Endothelial cell of umbilical vein (primary cell): Measurements from ENCODE around the gene RIC8B. TPM values are rescaled to one million over a fixed set of nuclear protein-coding genes. Genes with fewer than 3 reads are reported as not detected.

Experiments
- BruUV-seq: library from RNA; stranded (reverse); fragments of 400-500 nt; replicated peaks from 2 replicates; lab custom pipeline; 2021; lab: Mats Ljungman, UMichigan
- CTCF ChIA-PET: fragments of 300-600, 350-600 bp; sonication (Branson Sonifier 250); formaldehyde crosslinking; loops from one replicate; lab custom pipeline; 2021; ENCODE audit warnings: antibody characterized with exemption, inconsistent platforms; lab: Charles Lee
- POLR2A ChIA-PET: fragments of 300-600, 350-600 bp; sonication (Branson Sonifier 250); formaldehyde crosslinking; loops from one replicate; lab custom pipeline; 2021; ENCODE audit warnings: antibody characterized with exemption, inconsistent platforms; lab: Charles Lee
- DNase-seq: peaks from one replicate; pipeline ENCODE4 v3.0.0-alpha.2; 2011; ENCODE audit warnings: low read depth, low spot score
- FAIRE-seq: peaks from 2 replicates; lab custom pipeline; 2011; peaks lifted over from hg19 to GRCh38; lab: Jason Lieb, UNC
- H2AFZ ChIP-seq: 2 replicates; pipeline ENCODE4 v1.6.0; 2012; ENCODE audit warnings: low read depth, low read length, control low read depth, inconsistent platforms
- H3K27ac ChIP-seq: 2 replicates; pipeline ENCODE4 v1.5.1; 2011; ENCODE audit warnings: low read depth, mild to moderate bottlenecking, control low read depth, low read length, moderate library complexity; ENCODE audit not compliant: insufficient read depth
- H3K27me3 ChIP-seq, 2 experiments: 2 replicates each; pipeline versions ENCODE4 v1.6.0 to v1.6.1; 2011; ENCODE audit warnings: low read length in 2 of 2, mixed read lengths in 1 of 2; ENCODE audit not compliant: control insufficient read depth in 2 of 2, insufficient read depth in 2 of 2
- H3K36me3 ChIP-seq, 2 experiments: 2 replicates in 1 of 2; 3 replicates in 1 of 2; pipeline ENCODE4 v1.5.1; 2011; ENCODE audit warnings: low read length in 2 of 2, mild to moderate bottlenecking in 1 of 2, moderate library complexity in 1 of 2; ENCODE audit not compliant: control insufficient read depth in 2 of 2, insufficient read depth in 2 of 2; ENCODE audit errors: extremely low read depth in 1 of 2
- H3K4me1 ChIP-seq: 3 replicates; pipeline ENCODE4 v1.5.1; 2011; ENCODE audit warnings: mild to moderate bottlenecking, low read length; ENCODE audit not compliant: control insufficient read depth, insufficient read depth; ENCODE audit errors: extremely low read depth
- H3K4me2 ChIP-seq: 2 replicates; pipeline ENCODE4 v1.6.1; 2011; ENCODE audit warnings: low read length, control low read depth, mixed read lengths; ENCODE audit not compliant: insufficient read depth
- H3K4me3 ChIP-seq, 3 experiments: fragments of 200-600 bp in 1 of 3; sonication (generic), shearing (Covaris generic) in 1 of 3; replicated peaks in 1 of 3; 2 replicates each; pipeline ENCODE4 v1.5.1; 2011 to 2016; ENCODE audit warnings: control low read depth in 3 of 3, low read length in 3 of 3, mild to moderate bottlenecking in 2 of 3, inconsistent platforms in 1 of 3, low read depth in 1 of 3, moderate library complexity in 1 of 3; ENCODE audit not compliant: insufficient read depth in 1 of 3
- H3K79me2 ChIP-seq: 2 replicates; pipeline ENCODE4 v1.6.0; 2012; ENCODE audit warnings: low read length, inconsistent platforms; ENCODE audit not compliant: control insufficient read depth, insufficient read depth
- H3K9ac ChIP-seq: replicated peaks from 2 replicates; pipeline ENCODE3; 2011; ENCODE audit warnings: low read length, control low read depth; ENCODE audit not compliant: insufficient read depth; ENCODE audit errors: extremely low read depth
- H3K9me1 ChIP-seq: replicated peaks from 3 replicates; pipeline ENCODE4 v1.6.0; 2011; ENCODE audit warnings: mild to moderate bottlenecking, low read length; ENCODE audit not compliant: control insufficient read depth, insufficient read depth; ENCODE audit errors: extremely low read depth
- H3K9me3 ChIP-seq: replicated peaks from 2 replicates; pipeline ENCODE4 v1.5.1; 2012; ENCODE audit warnings: low read length, inconsistent platforms; ENCODE audit not compliant: control insufficient read depth, insufficient read depth
- H4K20me1 ChIP-seq: replicated peaks from 2 replicates; pipeline ENCODE3; 2011; ENCODE audit warnings: mild to moderate bottlenecking, low read length; ENCODE audit not compliant: control insufficient read depth, insufficient read depth; ENCODE audit errors: extremely low read depth
- EZH2 ChIP-seq: IDR thresholded peaks from 2 replicates; pipeline ENCODE4 v1.6.1; 2012; ENCODE audit warnings: borderline replicate concordance, low read depth, mild to moderate bottlenecking, moderate library complexity, low read length, inconsistent platforms; ENCODE audit not compliant: severe bottlenecking
- FOS ChIP-seq: IDR thresholded peaks from 2 replicates; pipeline ENCODE4 v1.6.1; 2011; ENCODE audit warnings: mild to moderate bottlenecking, low read length, moderate library complexity, borderline replicate concordance; ENCODE audit not compliant: insufficient read depth
- GATA2 ChIP-seq: IDR thresholded peaks from 2 replicates; pipeline ENCODE4 v1.7.0; 2011; ENCODE audit warnings: low read depth, mild to moderate bottlenecking, moderate library complexity, mixed read lengths, low read length; ENCODE audit not compliant: insufficient read length, insufficient read depth
- JUN ChIP-seq: IDR thresholded peaks from 2 replicates; pipeline ENCODE4 v1.6.1; 2011; ENCODE audit warnings: borderline replicate concordance, low read depth; ENCODE audit not compliant: insufficient read length, insufficient read depth
- MYC ChIP-seq: IDR thresholded peaks from one replicate; pipeline ENCODE4 v1.6.1; 2011; ENCODE audit warnings: mild to moderate bottlenecking, low read depth, low read length
- POLR2A ChIP-seq: IDR thresholded peaks from 2 replicates; pipeline ENCODE4 v1.6.1; 2012; ENCODE audit warnings: low read depth, mild to moderate bottlenecking, control low read depth, low read length
- POLR2AphosphoS5 ChIP-seq: IDR thresholded peaks from 2 replicates; pipeline ENCODE4 v1.6.1; 2012; ENCODE audit warnings: low read depth, mild to moderate bottlenecking, control low read depth, low read length, moderate library complexity; ENCODE audit not compliant: insufficient read depth
- dilution Hi-C: fragments of 300-500 bp; cut with MboI; formaldehyde crosslinking; loops from one replicate; pipeline ENCODE4 v1.15.0; 2019; ENCODE audit warnings: low sequenced_read_pairs; ENCODE audit not compliant: extremely low pct_ligation_motif_present
- intact Hi-C: fragments of 100-400 bp; cut with micrococcal nuclease; formaldehyde crosslinking; loops from one replicate; pipeline ENCODE4 v1.10.0; 2022
- polyA plus RNA-seq, 4 experiments: library from polyadenylated mRNA; depleted of rRNA in 3 of 4; stranded (reverse) in 3 of 4; unstranded in 1 of 4; fragments of >200 nt; gene quantifications; 2 replicates each; pipeline versions ENCODE4 v1.2.1 to v1.2.3, GENCODE V29; 2011 to 2012; ENCODE audit warnings: missing spikeins in 1 of 4
- total RNA-seq: library from RNA; stranded (reverse); gene quantifications from 2 replicates; pipeline ENCODE4 v1.2.3, GENCODE V29; 2021
- TF ChIP-seq, protein P1 (sequence below): IDR thresholded peaks from 2 replicates; pipeline ENCODE4 v1.6.1; 2011; ENCODE audit not compliant: insufficient read depth, insufficient read length
- TF ChIP-seq, protein P2 (sequence below), 2 donors: IDR thresholded peaks; 1 replicate in 1 of 2; 2 replicates in 1 of 2; pipeline ENCODE4 v1.5.1; 2011; ENCODE audit warnings: low read length in 2 of 2, mild to moderate bottlenecking in 2 of 2, moderate library complexity in 2 of 2, control low read depth in 1 of 2, inconsistent platforms in 1 of 2, low read depth in 1 of 2; ENCODE audit not compliant: insufficient read depth in 1 of 2; ENCODE audit errors: extremely low read depth in 1 of 2

The RIC8B gene
- total and polyA plus RNA-seq, 2 donors (not counting 3 experiments of a cell fraction or from before 2014, with no cell fraction given): 4.1 to 13.7 TPM

DNA sequence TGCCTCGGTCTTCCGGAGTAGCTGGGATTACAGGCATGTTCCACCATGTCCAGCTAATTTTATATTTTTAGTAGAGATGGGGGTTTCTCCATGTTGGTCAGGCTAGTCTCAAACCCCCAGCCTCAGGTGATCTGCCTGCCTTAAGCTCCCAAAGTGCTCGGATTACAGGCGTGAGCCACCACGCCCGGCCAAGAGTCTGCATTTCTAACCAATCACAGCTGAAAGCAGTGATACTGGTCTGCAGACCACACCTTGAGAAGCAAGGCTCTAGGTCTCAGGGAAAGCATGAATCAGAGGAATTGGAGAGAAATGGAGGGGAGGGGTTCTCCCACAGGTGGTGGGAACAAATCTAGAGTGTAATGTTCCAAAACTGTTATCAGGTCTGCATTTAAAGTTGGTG lies 126.1 kb downstream of the RIC8B start:
- Histone ChIP-seq H3K36me3 (no peaks in the 10 kb centered on the region), H4K20me1 (no peaks in the 10 kb centered on the region), H3K9me3 (no peaks in the 10 kb centered on the region), H2AFZ (no peak overlapping the region), H3K4me2 (no peak overlapping the region), H3K9ac (no peak overlapping the region), H3K9me1 (no peaks in the 10 kb centered on the region), H3K27me3 (peaks cover 8 to 10% of the 10 kb centered on the region in 2 experiments), H3K4me1 (no peaks in the 10 kb centered on the region), H3K79me2 (no peaks in the 10 kb centered on the region), H3K4me3 (no peak overlapping the region), H3K27ac (no peak overlapping the region)
- POLR2A ChIA-PET: no interaction called here
- BruUV-seq: no TSS peak
- TF ChIP-seq MYC: no peak
- no peak for TF ChIP-seq EZH2
- no peak for TF ChIP-seq POLR2A
- dilution Hi-C loops (no loop called here), intact Hi-C loops (no loop called here)
- CTCF ChIA-PET: interaction anchor here (1.0 kb wide), 1 partner anchor 9 kb away, joined by 3 read pairs; no protein-coding TSS in a partner anchor
- FAIRE-seq: no peak
- DNase-seq: no peak

DNA sequence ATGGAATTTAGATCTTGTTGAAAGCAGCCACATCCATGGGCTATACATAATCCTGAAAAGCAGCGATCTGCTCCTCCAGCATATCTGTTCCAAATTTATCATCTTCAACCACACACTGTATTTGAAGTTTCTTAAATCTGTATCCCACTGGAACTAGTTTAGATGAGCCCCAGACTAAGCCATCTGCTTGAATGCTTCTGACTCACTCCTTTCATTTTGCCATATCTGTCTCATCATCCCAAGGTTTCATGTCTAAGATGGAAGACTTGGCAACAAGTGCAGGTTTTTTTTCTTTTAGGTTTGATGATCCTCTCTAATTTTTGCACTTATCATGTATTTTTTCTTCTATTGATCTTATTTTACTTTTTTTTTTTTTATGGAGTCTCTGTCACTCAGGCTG lies 126.8 kb downstream of the RIC8B start:
- dilution Hi-C loops (no loop called here), intact Hi-C loops (no loop called here)
- Histone ChIP-seq H2AFZ (no peak overlapping the region), H3K4me3 (no peak overlapping the region), H3K27me3 (peaks cover 9 to 10% of the 10 kb centered on the region in 2 experiments), H3K4me1 (no peaks in the 10 kb centered on the region), H3K27ac (no peak overlapping the region), H3K36me3 (no peaks in the 10 kb centered on the region), H3K9ac (no peak overlapping the region), H3K79me2 (no peaks in the 10 kb centered on the region), H3K4me2 (no peak overlapping the region), H4K20me1 (no peaks in the 10 kb centered on the region), H3K9me1 (no peaks in the 10 kb centered on the region), H3K9me3 (no peaks in the 10 kb centered on the region)
- BruUV-seq: no TSS peak
- DNase-seq (no peak), FAIRE-seq (no peak)
- TF ChIP-seq GATA2 (no peak), EZH2 (no peak), POLR2AphosphoS5 (no peak), POLR2A (no peak), MYC (no peak), JUN (no peak), FOS (no peak)
- TF ChIP-seq, protein P1, sequence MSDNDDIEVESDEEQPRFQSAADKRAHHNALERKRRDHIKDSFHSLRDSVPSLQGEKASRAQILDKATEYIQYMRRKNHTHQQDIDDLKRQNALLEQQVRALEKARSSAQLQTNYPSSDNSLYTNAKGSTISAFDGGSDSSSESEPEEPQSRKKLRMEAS: no peak
- TF ChIP-seq, protein P2, sequence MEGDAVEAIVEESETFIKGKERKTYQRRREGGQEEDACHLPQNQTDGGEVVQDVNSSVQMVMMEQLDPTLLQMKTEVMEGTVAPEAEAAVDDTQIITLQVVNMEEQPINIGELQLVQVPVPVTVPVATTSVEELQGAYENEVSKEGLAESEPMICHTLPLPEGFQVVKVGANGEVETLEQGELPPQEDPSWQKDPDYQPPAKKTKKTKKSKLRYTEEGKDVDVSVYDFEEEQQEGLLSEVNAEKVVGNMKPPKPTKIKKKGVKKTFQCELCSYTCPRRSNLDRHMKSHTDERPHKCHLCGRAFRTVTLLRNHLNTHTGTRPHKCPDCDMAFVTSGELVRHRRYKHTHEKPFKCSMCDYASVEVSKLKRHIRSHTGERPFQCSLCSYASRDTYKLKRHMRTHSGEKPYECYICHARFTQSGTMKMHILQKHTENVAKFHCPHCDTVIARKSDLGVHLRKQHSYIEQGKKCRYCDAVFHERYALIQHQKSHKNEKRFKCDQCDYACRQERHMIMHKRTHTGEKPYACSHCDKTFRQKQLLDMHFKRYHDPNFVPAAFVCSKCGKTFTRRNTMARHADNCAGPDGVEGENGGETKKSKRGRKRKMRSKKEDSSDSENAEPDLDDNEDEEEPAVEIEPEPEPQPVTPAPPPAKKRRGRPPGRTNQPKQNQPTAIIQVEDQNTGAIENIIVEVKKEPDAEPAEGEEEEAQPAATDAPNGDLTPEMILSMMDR (IDR thresholded peaks at IDR 0.05; ENCODE audit: extremely low read depth in 1 of 2, insufficient read depth in 1 of 2, low read depth in 1 of 2, low read length in 2 of 2): no peak
- CTCF ChIA-PET: interaction anchor here (0.9 kb wide), 1 partner anchor 12 kb away, joined by 3 read pairs; no protein-coding TSS in a partner anchor
- POLR2A ChIA-PET: no interaction called here
